Muscle of leg (tissue), 16 donors: Measurements from ENCODE around the gene R3HDM2. TPM values are rescaled to one million over a fixed set of nuclear protein-coding genes. Genes with fewer than 3 reads are reported as not detected.

Source experiments
- DNase-seq: peaks from one replicate; pipeline ENCODE4 v3.0.0; 2013
- H3K27ac ChIP-seq: one replicate; pipeline ENCODE4 v1.5.1; 2013; ENCODE audit warnings: mild to moderate bottlenecking, low read length, control low read depth
- H3K27me3 ChIP-seq: one replicate; pipeline ENCODE4 v1.6.1; 2013; ENCODE audit warnings: low read length; ENCODE audit not compliant: control insufficient read depth, insufficient read depth
- H3K36me3 ChIP-seq: one replicate; pipeline ENCODE4 v1.6.1; 2013; ENCODE audit warnings: low read length; ENCODE audit not compliant: control insufficient read depth, insufficient read depth
- H3K4me1 ChIP-seq: one replicate; pipeline ENCODE4 v1.6.1; 2013; ENCODE audit warnings: low read length; ENCODE audit not compliant: control insufficient read depth, insufficient read depth
- H3K4me3 ChIP-seq: one replicate; pipeline ENCODE4 v1.5.1; 2013; ENCODE audit warnings: low read length, control low read depth
- H3K9me3 ChIP-seq: replicated peaks from 2 replicates; pipeline ENCODE4 v1.6.1; 2013; ENCODE audit warnings: low read depth, low read length; ENCODE audit not compliant: control insufficient read depth
- WGBS: methylation state at CpG from one replicate; pipeline ENCODE4 v1.1.5; 2013; ENCODE audit warnings: missing lambda C conversion rate; ENCODE audit not compliant: insufficient coverage; 5-methylcytosine and 5-hydroxymethylcytosine counted together
- long read RNA-seq, 11 donors: transcript quantifications; one replicate each; lab custom pipeline, GENCODE V29; 2026
- polyA plus RNA-seq, 8 donors: library from polyadenylated mRNA; unstranded; fragments of 120-200 nt; gene quantifications; one replicate each; pipeline versions ENCODE4 v1.2.1 to v1.2.3, GENCODE V29; 2013; ENCODE audit warnings: inconsistent platforms in 1 of 8, low replicate concordance in 1 of 8; ENCODE audit not compliant: insufficient read length in 8 of 8, insufficient read depth in 1 of 8
- total RNA-seq: library from RNA; stranded (reverse); fragments of 120-200 nt; gene quantifications from one replicate; pipeline ENCODE4 v1.2.4, GENCODE V29; 2013

R3HDM2 gene
- total RNA-seq (20.2 TPM), polyA plus RNA-seq (10 to 100 TPM; 32.8 to 52.6 (median 40.4) TPM)
- long read RNA-seq, donor 1 = 0 reads
- long read RNA-seq, donor 2 = 0 reads
- long read RNA-seq, donor 3 = 0 reads
- long read RNA-seq, donor 4 = 0 reads
- long read RNA-seq, donor 5 = 0 reads
- long read RNA-seq, donor 6 = 0 reads
- long read RNA-seq, donor 7 = 0 reads
- long read RNA-seq, donor 8, partial matches to known transcripts = 6 of 6 reads
- long read RNA-seq, donor 8, other reads (novel, unspliced or antisense) = 0 of 6 reads
- long read RNA-seq, donor 9 = 0 reads
- long read RNA-seq, donor 10, partial matches to known transcripts = 8 of 21 reads
- long read RNA-seq, donor 10, other reads (novel, unspliced or antisense) = 13 of 21 reads
- long read RNA-seq, donor 11 = 0 reads

DNA sequence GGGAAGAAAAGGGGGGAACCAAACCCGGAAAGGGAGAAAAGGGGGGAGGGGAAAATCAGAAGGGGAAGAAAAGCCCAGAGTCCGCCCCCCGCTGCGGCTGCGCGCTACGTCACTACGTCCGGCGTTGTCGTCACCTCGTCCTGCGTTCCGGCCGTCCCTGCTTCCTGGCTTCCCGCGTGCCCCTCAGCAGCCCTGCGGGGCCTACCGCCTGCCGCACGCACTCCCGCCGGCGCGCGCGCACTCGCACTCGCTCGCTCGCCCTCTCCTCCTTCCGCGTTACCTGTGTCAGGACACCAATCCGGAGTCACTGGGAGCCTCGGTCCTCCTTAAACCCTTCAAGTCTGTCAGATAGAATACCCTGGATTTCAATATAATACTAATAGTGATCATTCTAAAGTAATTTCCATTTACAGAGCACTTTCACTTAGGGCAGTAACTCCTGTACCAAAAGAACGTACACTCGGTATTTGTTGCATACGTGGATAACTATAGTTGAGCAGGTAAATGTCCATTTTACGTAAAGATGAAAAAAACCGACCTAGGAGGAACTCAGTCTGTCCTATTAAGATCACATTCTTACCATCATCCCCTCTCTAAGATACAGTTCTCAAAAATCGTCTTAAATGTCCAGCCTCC is at the start of gene R3HDM2:
Gene R3HDM2 (minus strand): TSS at position 113 of the 636 bp plus-strand sequence. CDS start 120,615 bp downstream, outside the sequence.
- Histone ChIP-seq H3K27ac (peak within 1 kb of the TSS; percentile 99), H3K9me3 (no peaks in the 10 kb centered on the region), H3K36me3 (no peaks in the 10 kb centered on the region), H3K4me1 (peaks cover 19% of the 10 kb centered on the region), H3K4me3 (peak within 1 kb of the TSS; percentile 71), H3K27me3 (no peaks in the 10 kb centered on the region)
- WGBS = 1% methylated on average over 30 of the region's 41 CpGs
- peak; percentile 98 for DNase-seq

DNA sequence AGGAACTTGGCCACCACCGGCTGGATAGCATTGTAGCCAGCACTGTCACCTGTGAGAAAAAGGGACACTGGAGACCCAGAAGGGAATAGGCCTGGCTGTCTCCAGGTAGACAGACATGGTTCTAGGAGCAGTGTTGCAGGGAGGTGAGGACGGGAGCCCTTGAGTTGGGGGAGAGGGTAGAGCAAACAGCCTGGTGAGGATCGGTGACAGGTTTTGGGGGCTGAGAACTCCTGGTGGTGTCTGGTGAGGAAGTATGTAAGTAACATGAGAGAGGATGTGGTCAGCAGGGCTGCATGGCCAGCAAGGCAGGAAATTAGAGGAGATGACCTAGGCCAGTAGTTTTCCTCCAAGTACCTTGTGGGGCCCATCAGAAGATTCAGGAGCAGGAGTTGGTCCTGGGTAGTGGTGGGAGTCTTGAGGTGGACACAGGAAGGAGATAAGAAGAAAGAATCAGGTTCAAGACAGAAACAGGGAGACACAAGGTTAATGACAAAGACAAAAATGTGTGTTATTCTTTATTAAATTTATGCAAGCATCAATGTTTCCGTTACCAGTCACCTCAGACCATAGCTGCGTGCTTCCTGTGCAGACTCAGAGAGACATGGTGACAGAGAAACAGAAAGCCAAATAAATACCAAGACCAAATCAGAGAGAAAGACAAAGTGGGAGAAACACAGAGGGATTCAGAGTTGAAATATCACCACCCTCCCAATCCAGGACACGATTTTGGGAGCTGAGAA is 48.7 kb upstream of the R3HDM2 start, which contains the start of gene ARHGAP9:
Gene ARHGAP9 (minus strand): TSS at position 491 of the 740 bp plus-strand sequence. CDS start 460 bp downstream, at position 31.
- Histone ChIP-seq H3K9me3 (no peaks in the 10 kb centered on the region), H3K4me3 (no peak within 1 kb of the TSS), H3K36me3 (no peaks in the 10 kb centered on the region), H3K4me1 (peaks cover 16% of the 10 kb centered on the region), H3K27ac (peak within 1 kb of the TSS; percentile 29), H3K27me3 (peaks cover 57% of the 10 kb centered on the region)
- no peak for DNase-seq
- 79% methylated on average over 3 of the region's 6 CpGs for WGBS

DNA sequence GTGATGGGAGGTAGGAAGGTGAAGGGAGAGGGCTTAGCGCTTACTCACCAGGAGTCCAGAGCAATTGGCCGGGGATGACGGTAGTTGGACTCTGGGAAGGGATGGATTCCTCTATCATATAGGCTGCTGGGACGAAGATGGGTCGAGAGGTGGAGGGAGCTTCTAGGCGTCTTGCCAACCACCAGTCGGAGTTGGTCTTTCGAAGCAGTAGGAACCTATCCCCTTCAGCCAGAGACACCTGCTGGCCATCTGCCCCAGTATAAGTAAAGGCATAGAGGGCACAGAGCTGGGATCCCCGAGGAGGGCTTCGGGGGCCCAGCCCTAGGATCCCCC is 48.2 kb upstream of the R3HDM2 start:
- no peak for DNase-seq
- WGBS = 80% methylated on average over 5 of the region's 10 CpGs
- no peak overlapping the region for H3K27ac ChIP-seq
- H3K4me3 ChIP-seq = no peak overlapping the region
- no peaks in the 10 kb centered on the region for H3K9me3 ChIP-seq
- H3K4me1 ChIP-seq = peaks cover 16% of the 10 kb centered on the region
- H3K27me3 ChIP-seq = peaks cover 62% of the 10 kb centered on the region
- H3K36me3 ChIP-seq = no peaks in the 10 kb centered on the region

DNA sequence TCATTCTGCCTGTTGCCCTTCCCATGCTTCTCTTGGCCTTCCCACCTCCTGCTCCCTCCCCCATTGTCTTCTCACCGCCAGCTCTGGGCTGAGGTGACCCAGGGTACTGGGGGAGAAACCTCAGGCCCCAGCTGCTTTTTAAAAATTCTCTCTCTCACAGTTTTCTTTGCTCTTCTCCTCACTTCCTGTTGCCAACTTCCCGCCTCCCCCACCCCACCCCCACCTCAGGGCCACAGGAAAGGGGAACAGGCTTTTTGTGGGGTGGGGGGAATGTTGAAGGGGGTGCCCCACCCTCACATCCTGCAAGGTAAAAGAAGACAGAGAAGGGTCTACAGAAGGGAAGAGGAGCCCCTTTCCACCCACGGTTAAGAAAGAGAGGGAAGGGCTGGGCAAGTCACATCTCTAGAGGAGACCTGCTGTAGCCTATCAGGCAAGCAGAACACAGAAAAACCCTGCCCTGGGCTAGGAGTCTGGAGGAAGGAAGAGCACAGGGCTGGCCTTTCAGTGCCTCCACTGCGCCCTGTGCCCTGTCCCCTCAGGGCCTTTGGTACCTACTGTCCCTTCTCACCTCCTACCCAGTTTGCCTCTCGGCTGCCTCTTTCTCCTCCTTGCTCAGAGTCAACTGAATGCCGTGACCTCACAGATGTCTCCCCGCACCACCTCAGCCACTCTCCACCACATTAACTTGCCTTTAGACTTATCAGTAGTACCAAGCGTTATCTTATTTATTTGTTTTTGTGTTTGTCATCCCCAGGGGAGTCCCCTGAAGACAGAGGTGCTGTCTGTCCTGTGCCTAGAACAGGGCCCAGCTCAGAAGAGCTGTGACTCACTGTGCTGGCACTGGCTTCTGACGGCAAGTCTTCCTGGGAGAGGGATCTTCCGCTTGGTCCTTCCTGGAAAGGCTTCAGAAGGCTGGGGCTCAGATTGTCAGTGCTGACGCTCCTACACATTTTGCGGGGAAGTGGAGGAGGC is 47.2 kb upstream of the R3HDM2 start:
- Histone ChIP-seq H3K27me3 (peaks cover 70% of the 10 kb centered on the region), H3K9me3 (no peaks in the 10 kb centered on the region), H3K4me1 (peaks cover 16% of the 10 kb centered on the region), H3K27ac (peak overlapping the region; percentile 29), H3K4me3 (peak overlapping the region; percentile 31), H3K36me3 (no peaks in the 10 kb centered on the region)
- WGBS = 80% methylated on average over 7 of the region's 12 CpGs
- DNase-seq = no peak

DNA sequence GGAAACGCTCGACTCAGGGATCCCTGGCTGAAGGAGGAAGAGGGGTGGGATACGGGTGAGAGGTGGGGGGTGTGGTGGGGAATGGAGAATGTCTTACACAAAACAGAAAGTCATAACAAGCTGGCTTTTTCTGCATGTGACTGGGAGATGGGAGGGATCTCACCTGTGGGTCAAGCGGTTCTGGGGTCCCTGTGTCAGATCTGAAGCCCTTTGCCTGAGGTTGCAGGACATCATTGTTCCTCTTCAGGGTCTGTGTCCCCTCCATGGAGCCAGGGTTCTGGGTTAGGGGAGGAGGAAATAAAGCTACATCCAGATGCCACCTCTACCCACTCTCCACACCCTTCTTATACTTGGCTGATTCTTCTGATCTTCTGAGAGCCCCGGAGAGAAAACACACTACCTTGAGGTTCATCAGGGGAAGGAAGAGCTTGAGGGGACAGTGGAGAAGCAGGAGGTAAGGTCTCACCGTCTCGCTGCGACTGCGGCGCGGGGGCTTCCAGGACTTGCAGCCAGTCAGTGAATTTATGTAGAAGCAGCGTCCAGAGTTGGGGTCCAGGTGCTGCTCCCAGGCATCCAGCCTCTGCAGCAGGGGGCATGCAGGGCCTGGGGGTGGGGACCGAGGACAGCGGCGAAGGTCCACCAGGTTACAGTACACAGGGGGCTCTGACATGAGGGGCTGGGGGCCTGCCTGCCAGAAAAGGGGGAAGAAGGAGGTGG is 46.3 kb upstream of the R3HDM2 start:
- H3K27ac ChIP-seq = no peak overlapping the region
- 63% methylated on average over 12 of the region's 15 CpGs for WGBS
- H3K4me1 ChIP-seq = peaks cover 16% of the 10 kb centered on the region

DNA sequence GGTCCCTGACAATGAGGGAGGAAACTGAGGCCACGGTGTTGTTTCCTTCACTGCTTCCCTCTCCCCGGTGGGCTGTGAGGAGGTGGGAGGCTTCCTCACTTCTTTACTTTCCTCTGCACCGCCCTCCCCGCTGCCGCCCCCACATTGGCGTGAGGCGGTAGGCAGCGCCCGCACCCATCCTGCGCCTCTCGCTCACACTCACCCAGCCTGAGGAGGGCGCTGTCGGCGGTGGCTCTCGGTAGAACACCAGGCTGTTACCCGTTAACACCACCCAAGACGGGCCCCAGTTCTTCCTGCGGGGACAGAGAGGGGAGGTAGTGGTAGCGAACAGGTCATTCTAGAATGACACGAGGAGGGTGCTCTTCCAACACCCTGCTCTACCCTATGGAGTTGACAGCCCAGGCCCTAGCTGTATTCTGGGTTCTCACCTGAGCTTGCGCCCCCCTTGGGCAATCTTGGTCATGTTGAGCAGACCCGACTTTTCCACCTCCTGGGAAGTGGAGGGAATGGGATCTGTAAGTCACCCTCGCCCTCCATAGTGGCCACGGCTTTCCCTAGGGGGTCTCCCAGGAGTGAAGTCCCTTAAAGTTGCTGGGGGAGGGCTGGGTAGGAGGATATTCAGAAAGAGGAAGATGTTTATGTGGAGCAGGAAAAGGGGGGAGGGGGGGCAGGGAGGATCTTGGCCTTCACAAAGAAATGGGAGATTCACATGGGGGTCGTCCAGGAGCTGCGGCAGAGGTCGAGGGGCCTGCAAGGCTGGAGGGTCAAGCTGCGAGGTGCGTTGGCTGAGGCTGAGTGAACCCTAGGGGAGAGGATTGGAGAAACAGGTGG is 45.5 kb upstream of the R3HDM2 start:
- H3K27ac ChIP-seq = no peak overlapping the region
- 34% methylated on average over 9 of the region's 29 CpGs for WGBS
- H3K9me3 ChIP-seq = no peaks in the 10 kb centered on the region
- H3K4me1 ChIP-seq = peaks cover 16% of the 10 kb centered on the region
- H3K36me3 ChIP-seq = no peaks in the 10 kb centered on the region
- DNase-seq = no peak
- peak overlapping the region; percentile 31 for H3K4me3 ChIP-seq
- H3K27me3 ChIP-seq = peaks cover 76% of the 10 kb centered on the region

More for the DNA sequence above, 46.3 kb upstream of the R3HDM2 start:
- H3K27me3 ChIP-seq = peaks cover 76% of the 10 kb centered on the region
- peak overlapping the region; percentile 31 for H3K4me3 ChIP-seq
- H3K9me3 ChIP-seq = no peaks in the 10 kb centered on the region
- H3K36me3 ChIP-seq = no peaks in the 10 kb centered on the region
- DNase-seq = no peak

DNA sequence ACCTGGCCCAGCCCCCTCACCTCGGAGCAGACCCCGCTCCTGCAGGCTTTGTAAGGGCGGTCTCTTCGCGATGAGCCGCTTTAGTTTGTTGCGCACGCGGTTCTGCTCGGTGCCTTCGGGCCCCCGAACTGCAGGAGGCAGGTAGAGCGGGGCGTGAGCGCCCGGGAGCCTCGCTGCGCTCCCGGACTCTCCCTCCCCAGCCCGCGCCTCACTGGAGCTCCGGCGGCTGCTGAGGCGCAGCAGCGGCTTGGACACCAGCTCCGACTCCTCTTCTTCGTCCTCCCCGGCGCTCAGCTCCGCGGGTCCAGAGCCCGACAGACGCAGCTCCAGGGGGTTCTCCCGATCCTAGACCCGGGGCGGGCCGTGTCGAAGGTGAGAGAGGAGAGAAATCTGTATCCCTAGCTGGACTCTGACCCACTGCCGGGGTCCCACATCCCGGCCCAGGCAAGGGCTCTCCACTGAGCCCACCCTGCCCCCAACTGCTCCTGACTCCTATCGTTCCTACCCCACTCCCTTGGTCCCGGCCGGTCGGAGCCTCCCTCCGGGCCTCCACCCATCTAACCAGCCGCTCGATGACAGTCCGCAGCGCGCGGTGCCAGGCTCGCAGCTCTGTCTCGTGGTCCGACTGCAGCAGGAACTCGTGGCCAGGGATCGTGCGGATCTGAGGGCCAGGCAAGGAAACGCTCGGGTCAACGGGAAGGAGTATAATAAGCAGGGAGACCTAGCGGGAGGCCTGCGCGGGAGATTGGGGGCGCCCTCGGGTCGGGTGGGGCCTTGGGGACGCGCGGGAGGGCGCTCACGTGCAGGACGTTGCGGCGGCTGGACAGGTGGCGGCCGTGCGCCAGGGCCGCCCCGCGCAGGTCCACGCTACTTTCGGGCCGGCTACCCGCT is 44.7 kb upstream of the R3HDM2 start:
- peaks cover 16% of the 10 kb centered on the region for H3K4me1 ChIP-seq
- WGBS = 4% methylated on average over 61 of the region's 84 CpGs
- DNase-seq = no peak
- peaks cover 7% of the 10 kb centered on the region for H3K36me3 ChIP-seq
- H3K27ac ChIP-seq = no peak overlapping the region
- H3K9me3 ChIP-seq = no peaks in the 10 kb centered on the region
- H3K4me3 ChIP-seq = peak overlapping the region; percentile 19
- peaks cover 73% of the 10 kb centered on the region for H3K27me3 ChIP-seq

DNA sequence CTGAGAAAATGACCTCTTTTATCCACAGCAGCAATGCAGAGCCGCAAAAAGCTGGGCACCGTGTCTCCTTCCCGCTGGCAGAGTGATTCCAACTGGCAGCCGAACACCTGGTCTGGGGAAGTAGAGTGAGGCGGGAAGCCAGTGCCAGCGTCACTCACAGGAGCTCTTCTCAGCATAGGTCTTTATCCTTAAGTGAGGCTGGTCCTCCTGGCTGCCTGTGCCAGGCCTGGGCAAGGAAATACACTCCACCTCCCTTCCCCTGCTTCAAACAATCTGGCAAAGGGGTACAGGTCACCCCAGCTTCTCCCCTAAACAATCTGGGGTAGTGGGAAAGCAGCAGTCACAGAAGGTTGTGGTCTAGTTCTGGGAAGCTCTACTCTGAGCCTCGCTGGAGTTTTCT is 44.0 kb upstream of the R3HDM2 start:
- peaks cover 16% of the 10 kb centered on the region for H3K4me1 ChIP-seq
- no peak overlapping the region for H3K27ac ChIP-seq
- DNase-seq = no peak
- peaks cover 72% of the 10 kb centered on the region for H3K27me3 ChIP-seq
- no peaks in the 10 kb centered on the region for H3K9me3 ChIP-seq
- peaks cover 7% of the 10 kb centered on the region for H3K36me3 ChIP-seq
- H3K4me3 ChIP-seq = no peak overlapping the region
- 40% methylated on average over 2 of the region's 7 CpGs for WGBS
